GM23248 (cell line): ENCODE measurements around the gene TMEM121B.

Source experiments
- EZH2 ChIP-seq: fragments of 200-600 bp; sonication (generic); IDR thresholded peaks from 2 replicates; pipeline ENCODE4 v1.6.1; 2018; ENCODE audit warnings: antibody characterized with exemption, mild to moderate bottlenecking; ENCODE audit not compliant: insufficient read depth, poor library complexity, severe bottlenecking
- EZH2phosphoT487 ChIP-seq: fragments of 200-600 bp; sonication (generic); IDR thresholded peaks from 2 replicates; pipeline ENCODE4 v1.6.1; 2018; ENCODE audit warnings: antibody characterized with exemption, moderate library complexity, mild to moderate bottlenecking, low read depth; ENCODE audit not compliant: insufficient read depth

DNA sequence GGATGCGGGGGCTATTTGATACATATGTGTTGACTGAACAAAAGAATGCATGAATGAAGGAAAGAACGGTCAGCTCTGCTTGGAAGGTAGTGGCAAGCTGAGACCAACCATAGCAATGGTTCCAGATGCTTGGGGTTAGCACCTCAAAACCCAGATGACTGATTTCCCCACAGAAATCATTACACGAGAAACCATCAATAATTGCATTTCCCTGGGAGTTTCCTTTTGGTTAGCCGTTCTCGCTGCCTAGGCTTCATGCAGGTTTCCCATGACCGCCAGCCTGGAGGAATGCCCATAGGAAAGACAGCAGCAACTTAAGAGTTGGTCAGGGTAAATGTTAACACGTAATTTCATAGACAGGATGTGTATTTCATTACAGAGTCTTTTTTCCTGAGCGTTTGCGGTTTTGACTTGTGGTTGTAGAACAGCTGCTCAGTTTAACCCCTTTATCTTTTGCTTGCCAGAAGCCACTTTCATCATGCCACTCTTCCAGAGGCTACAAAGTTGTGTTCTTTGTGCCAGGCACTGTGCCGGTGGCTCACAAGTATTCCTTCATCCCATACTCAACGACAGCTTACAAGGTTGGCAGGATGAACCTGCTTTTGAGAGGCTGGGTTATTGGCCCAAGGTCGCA is 33.5 kb downstream of the TMEM121B start:
- TF ChIP-seq EZH2 (no peak), EZH2phosphoT487 (no peak)
